ENCODE data around the gene ARL11. TPM values are rescaled to one million over a fixed set of nuclear protein-coding genes. Genes with fewer than 3 reads are reported as not detected.
"Not testable (repeated sequence)": the region's sequence is repeated elsewhere in the genome, so short reads cannot be mapped to it uniquely, and the experiment has no call there.

ARL11 gene
- total RNA-seq, 1 donor from 2014 or later, result not detected

- Mint-ChIP-seq H3K27ac (ENCODE audit: unreplicated experiment) (no peak overlapping the region), H3K27me3 (ENCODE audit: low read depth, unreplicated experiment) (no peaks in the 10 kb centered on the region), H3K4me1 (ENCODE audit: low read depth, unreplicated experiment) (peaks cover 9% of the 10 kb centered on the region), H3K4me3 (ENCODE audit: unreplicated experiment) (no peak overlapping the region), H3K9me3 (ENCODE audit: unreplicated experiment) (no peaks in the 10 kb centered on the region), H3K36me3 (ENCODE audit: low read depth, unreplicated experiment) (no peaks in the 10 kb centered on the region)
- no peak overlapping the region for H3K4me2 ChIP-seq (ENCODE audit: low read length)
- peaks cover 17% of the 10 kb centered on the region for H3K79me2 ChIP-seq (ENCODE audit: insufficient read depth, low read length)
- H3K27me3 ChIP-seq (ENCODE audit: insufficient read depth, low read length), result no peaks in the 10 kb centered on the region
- TF ChIP-seq CTCF (IDR thresholded peaks at IDR 0.05; ENCODE audit: insufficient read depth, low read depth, low read length) (no peak), EZH2 (IDR thresholded peaks at IDR 0.05; ENCODE audit: insufficient read depth, low read length) (no peak)
- no peaks in the 10 kb centered on the region for H3K36me3 ChIP-seq (ENCODE audit: insufficient read depth, low read length)
- no peak overlapping the region for H3K9ac ChIP-seq (ENCODE audit: low read length)
- FAIRE-seq (no peak), DNase-seq (ENCODE audit: low read depth) (peak; percentile 32)
- H3K4me3 ChIP-seq (ENCODE audit: insufficient read depth, low read depth, low read length), result no peak overlapping the region
- H3K27ac ChIP-seq (ENCODE audit: low read depth, low read length), result no peak overlapping the region
- H3K9me3 ChIP-seq (ENCODE audit: insufficient read depth, low read depth, low read length), result no peaks in the 10 kb centered on the region
- H2AFZ ChIP-seq (ENCODE audit: low read depth, low read length), result peak overlapping the region; percentile 7
- no peaks in the 10 kb centered on the region for H4K20me1 ChIP-seq (ENCODE audit: insufficient read depth, low read length)
- H3K4me1 ChIP-seq (ENCODE audit: insufficient read depth, low read length), result peaks cover 11% of the 10 kb centered on the region
Measured at GRCh38 chr13:49587311-49587847, 40.9 kb upstream of the ARL11 start.

- H4K20me1 ChIP-seq (ENCODE audit: insufficient read depth, low read length); H3K36me3 ChIP-seq (ENCODE audit: insufficient read depth, low read length); H3K9ac ChIP-seq (ENCODE audit: low read length); H3K4me1 Mint-ChIP-seq (ENCODE audit: low read depth, unreplicated experiment); FAIRE-seq; DNase-seq (ENCODE audit: low read depth); H3K36me3 Mint-ChIP-seq (ENCODE audit: low read depth, unreplicated experiment); H3K27me3 Mint-ChIP-seq (ENCODE audit: low read depth, unreplicated experiment); H3K4me2 ChIP-seq (ENCODE audit: low read length); H3K9me3 Mint-ChIP-seq (ENCODE audit: unreplicated experiment); H3K27me3 ChIP-seq (ENCODE audit: insufficient read depth, low read length); H3K9me3 ChIP-seq (ENCODE audit: insufficient read depth, low read depth, low read length); H2AFZ ChIP-seq (ENCODE audit: low read depth, low read length); H3K4me3 ChIP-seq (ENCODE audit: insufficient read depth, low read depth, low read length); H3K4me3 Mint-ChIP-seq (ENCODE audit: unreplicated experiment); H3K79me2 ChIP-seq (ENCODE audit: insufficient read depth, low read length); H3K27ac Mint-ChIP-seq (ENCODE audit: unreplicated experiment); H3K27ac ChIP-seq (ENCODE audit: low read depth, low read length): not testable (repeated sequence)
- peaks cover 11% of the 10 kb centered on the region for H3K4me1 ChIP-seq (ENCODE audit: insufficient read depth, low read length)
Measured at GRCh38 chr13:49590714-49591113, 37.6 kb upstream of the ARL11 start.

- H3K9me3 ChIP-seq (ENCODE audit: insufficient read depth, low read depth, low read length); H3K4me3 Mint-ChIP-seq (ENCODE audit: unreplicated experiment); H3K79me2 ChIP-seq (ENCODE audit: insufficient read depth, low read length); H3K4me1 Mint-ChIP-seq (ENCODE audit: low read depth, unreplicated experiment); FAIRE-seq; H3K27ac ChIP-seq (ENCODE audit: low read depth, low read length); H2AFZ ChIP-seq (ENCODE audit: low read depth, low read length); H3K27me3 ChIP-seq (ENCODE audit: insufficient read depth, low read length); H3K9ac ChIP-seq (ENCODE audit: low read length); H3K36me3 Mint-ChIP-seq (ENCODE audit: low read depth, unreplicated experiment); H3K27ac Mint-ChIP-seq (ENCODE audit: unreplicated experiment); H3K4me1 ChIP-seq (ENCODE audit: insufficient read depth, low read length); H3K27me3 Mint-ChIP-seq (ENCODE audit: low read depth, unreplicated experiment); H3K4me3 ChIP-seq (ENCODE audit: insufficient read depth, low read depth, low read length); H4K20me1 ChIP-seq (ENCODE audit: insufficient read depth, low read length); H3K36me3 ChIP-seq (ENCODE audit: insufficient read depth, low read length); H3K9me3 Mint-ChIP-seq (ENCODE audit: unreplicated experiment); DNase-seq (ENCODE audit: low read depth); H3K4me2 ChIP-seq (ENCODE audit: low read length): not testable (repeated sequence)
Measured at GRCh38 chr13:49593876-49594275, 34.4 kb upstream of the ARL11 start.

Data from astrocyte (in vitro differentiated cells and primary cell).